ENCODE data around the gene CAPZA2.

The CAPZA2 gene

GRCh38 chr7:116873619-116874018, 11.2 kb downstream of the CAPZA2 start:
- WGBS, 2 donors (ENCODE audit: extremely low coverage in 2 of 2, insufficient read length in 2 of 2, insufficient replicate concordance in 1 of 2) = no CpG with 5 or more reads among the region's 1 CpG
- no peak overlapping the region for H3K4ac ChIP-seq (ENCODE audit: low read length)
- no peak for DNase-seq (ENCODE audit: low spot score)
- no peaks in the 10 kb centered on the region for H3K79me1 ChIP-seq (ENCODE audit: low read depth, low read length)
- H3K18ac ChIP-seq (ENCODE audit: low read length) = no peak overlapping the region
- H3K23ac ChIP-seq (ENCODE audit: low read depth, low read length, poor library complexity) = no peak overlapping the region
- H4K91ac ChIP-seq (ENCODE audit: low read depth, low read length, poor library complexity) = no peak overlapping the region
- no peak overlapping the region for H2BK120ac ChIP-seq (ENCODE audit: low read depth, low read length)
- H3K4me3 ChIP-seq (ENCODE audit: low read length in 2 of 2) = no peak overlapping the region
- H2BK15ac ChIP-seq (ENCODE audit: low read length) = no peak overlapping the region
- no peak overlapping the region for H3K9ac ChIP-seq (ENCODE audit: low read depth, low read length, poor library complexity)
- no peak overlapping the region for H3K27ac ChIP-seq (replicated peaks; ENCODE audit: low read length)
- no peaks in the 10 kb centered on the region for H3K27me3 ChIP-seq (ENCODE audit: control insufficient read depth in 3 of 3, insufficient read depth in 3 of 3, low read depth in 1 of 3, low read length in 3 of 3)
- H3K4me2 ChIP-seq (ENCODE audit: insufficient read depth, low read length, poor library complexity, severe bottlenecking) = no peak overlapping the region
- H2AK5ac ChIP-seq (ENCODE audit: low read depth, low read length) = no peak overlapping the region
- peaks cover 0 to 3% of the 10 kb centered on the region in 2 donors for H3K4me1 ChIP-seq (ENCODE audit: control insufficient read depth in 2 of 2, insufficient read depth in 1 of 2, low read depth in 1 of 2, low read length in 2 of 2)
- no peak overlapping the region for H3K14ac ChIP-seq (ENCODE audit: low read length)
- H3K9me3 ChIP-seq (replicated peaks in 1 of 2; ENCODE audit: control insufficient read depth in 2 of 2, insufficient read depth in 1 of 2, low read depth in 1 of 2, low read length in 2 of 2) = peaks cover 2 to 5% of the 10 kb centered on the region in 2 donors
- H3K36me3 ChIP-seq (replicated peaks in 1 of 2; ENCODE audit: control insufficient read depth in 2 of 2, insufficient read depth in 2 of 2, low read length in 2 of 2) = peaks cover 1 to 52% of the 10 kb centered on the region in 2 donors
- H2BK12ac ChIP-seq (ENCODE audit: low read length) = no peak overlapping the region
- H4K8ac ChIP-seq (ENCODE audit: low read depth, low read length) = no peak overlapping the region
- no peak overlapping the region for H2BK5ac ChIP-seq (ENCODE audit: low read length)
- H2AFZ ChIP-seq (ENCODE audit: low read length) = no peak overlapping the region

- Histone ChIP-seq H3K14ac (ENCODE audit: low read length) (no peak overlapping the region), H4K8ac (ENCODE audit: low read depth, low read length) (no peak overlapping the region), H3K4me3 (ENCODE audit: low read length in 2 of 2) (no peak overlapping the region), H3K4me1 (ENCODE audit: control insufficient read depth in 2 of 2, insufficient read depth in 1 of 2, low read depth in 1 of 2, low read length in 2 of 2) (no peaks in the 10 kb centered on the region), H2BK120ac (ENCODE audit: low read depth, low read length) (no peak overlapping the region), H2AFZ (ENCODE audit: low read length) (no peak overlapping the region), H3K27me3 (ENCODE audit: control insufficient read depth in 3 of 3, insufficient read depth in 3 of 3, low read depth in 1 of 3, low read length in 3 of 3) (no peaks in the 10 kb centered on the region), H2BK15ac (ENCODE audit: low read length) (no peak overlapping the region), H2BK5ac (ENCODE audit: low read length) (no peak overlapping the region), H2AK5ac (ENCODE audit: low read depth, low read length) (no peak overlapping the region), H3K9ac (ENCODE audit: low read depth, low read length, poor library complexity) (peak overlapping the region; percentile 18), H3K4me2 (ENCODE audit: insufficient read depth, low read length, poor library complexity, severe bottlenecking) (no peak overlapping the region), H2BK12ac (ENCODE audit: low read length) (no peak overlapping the region), H3K79me1 (ENCODE audit: low read depth, low read length) (no peaks in the 10 kb centered on the region), H3K9me3 (replicated peaks in 1 of 2; ENCODE audit: control insufficient read depth in 2 of 2, insufficient read depth in 1 of 2, low read depth in 1 of 2, low read length in 2 of 2) (peaks cover 2 to 5% of the 10 kb centered on the region in 2 donors), H3K4ac (ENCODE audit: low read length) (no peak overlapping the region), H4K91ac (ENCODE audit: low read depth, low read length, poor library complexity) (no peak overlapping the region), H3K36me3 (replicated peaks in 1 of 2; ENCODE audit: control insufficient read depth in 2 of 2, insufficient read depth in 2 of 2, low read length in 2 of 2) (peaks cover 1 to 47% of the 10 kb centered on the region in 2 donors), H3K18ac (ENCODE audit: low read length) (no peak overlapping the region), H3K27ac (replicated peaks; ENCODE audit: low read length) (no peak overlapping the region), H3K23ac (ENCODE audit: low read depth, low read length, poor library complexity) (peak overlapping the region; percentile 70)
- WGBS, 2 donors (ENCODE audit: extremely low coverage in 2 of 2, insufficient read length in 2 of 2, insufficient replicate concordance in 1 of 2) = no CpG with 5 or more reads among the region's 8 CpGs
- DNase-seq (ENCODE audit: low spot score) = no peak
Measured at GRCh38 chr7:116876664-116877442, 14.5 kb downstream of the CAPZA2 start.

GRCh38 chr7:116877443-116878217, 15.2 kb downstream of the CAPZA2 start:
- Histone ChIP-seq H2BK120ac (ENCODE audit: low read depth, low read length) (no peak overlapping the region), H3K27ac (replicated peaks; ENCODE audit: low read length) (no peak overlapping the region), H3K14ac (ENCODE audit: low read length) (no peak overlapping the region), H3K9ac (ENCODE audit: low read depth, low read length, poor library complexity) (no peak overlapping the region), H4K91ac (ENCODE audit: low read depth, low read length, poor library complexity) (no peak overlapping the region), H4K8ac (ENCODE audit: low read depth, low read length) (no peak overlapping the region), H3K4me2 (ENCODE audit: insufficient read depth, low read length, poor library complexity, severe bottlenecking) (no peak overlapping the region), H3K9me3 (replicated peaks in 1 of 2; ENCODE audit: control insufficient read depth in 2 of 2, insufficient read depth in 1 of 2, low read depth in 1 of 2, low read length in 2 of 2) (peaks cover 2 to 5% of the 10 kb centered on the region in 2 donors), H2BK12ac (ENCODE audit: low read length) (no peak overlapping the region), H3K36me3 (replicated peaks in 1 of 2; ENCODE audit: control insufficient read depth in 2 of 2, insufficient read depth in 2 of 2, low read length in 2 of 2) (peaks cover 1 to 47% of the 10 kb centered on the region in 2 donors), H3K4me3 (ENCODE audit: low read length in 2 of 2) (no peak overlapping the region), H3K79me1 (ENCODE audit: low read depth, low read length) (no peaks in the 10 kb centered on the region), H3K4me1 (ENCODE audit: control insufficient read depth in 2 of 2, insufficient read depth in 1 of 2, low read depth in 1 of 2, low read length in 2 of 2) (no peaks in the 10 kb centered on the region), H3K27me3 (ENCODE audit: control insufficient read depth in 3 of 3, insufficient read depth in 3 of 3, low read depth in 1 of 3, low read length in 3 of 3) (no peaks in the 10 kb centered on the region), H3K18ac (ENCODE audit: low read length) (no peak overlapping the region), H2AK5ac (ENCODE audit: low read depth, low read length) (no peak overlapping the region), H3K4ac (ENCODE audit: low read length) (no peak overlapping the region), H2BK15ac (ENCODE audit: low read length) (no peak overlapping the region), H2BK5ac (ENCODE audit: low read length) (no peak overlapping the region), H2AFZ (ENCODE audit: low read length) (no peak overlapping the region), H3K23ac (ENCODE audit: low read depth, low read length, poor library complexity) (no peak overlapping the region)
- WGBS, 2 donors (ENCODE audit: extremely low coverage in 2 of 2, insufficient read length in 2 of 2, insufficient replicate concordance in 1 of 2) = no CpG with 5 or more reads among the region's 3 CpGs
- no peak for DNase-seq (ENCODE audit: low spot score)

DNA sequence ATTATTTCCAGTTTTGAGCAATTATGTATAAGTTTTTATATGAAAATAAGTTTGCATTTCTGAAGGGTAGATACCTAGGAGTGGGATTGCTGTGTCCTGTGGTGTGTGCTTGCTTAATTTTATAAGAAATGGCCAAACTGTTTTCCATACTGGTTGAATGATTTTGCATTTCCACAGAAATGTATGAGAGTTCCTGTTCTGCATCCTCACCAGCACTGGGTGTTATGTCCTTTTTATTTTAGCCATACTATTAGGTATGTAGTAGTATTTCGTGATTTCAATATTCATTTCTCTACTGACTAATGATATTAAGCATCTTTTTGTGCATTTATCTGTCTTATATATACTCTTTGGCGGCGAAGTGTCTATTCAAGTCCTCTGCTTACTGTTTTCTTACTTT, 22.3 kb downstream of the CAPZA2 start:
- Histone ChIP-seq H3K27me3 (ENCODE audit: control insufficient read depth in 3 of 3, insufficient read depth in 3 of 3, low read depth in 1 of 3, low read length in 3 of 3) (no peaks in the 10 kb centered on the region), H3K23ac (ENCODE audit: low read depth, low read length, poor library complexity) (no peak overlapping the region), H2BK120ac (ENCODE audit: low read depth, low read length) (no peak overlapping the region), H3K4me2 (ENCODE audit: insufficient read depth, low read length, poor library complexity, severe bottlenecking) (no peak overlapping the region), H2BK5ac (ENCODE audit: low read length) (no peak overlapping the region), H2AK5ac (ENCODE audit: low read depth, low read length) (no peak overlapping the region), H3K4me1 (ENCODE audit: control insufficient read depth in 2 of 2, insufficient read depth in 1 of 2, low read depth in 1 of 2, low read length in 2 of 2) (no peaks in the 10 kb centered on the region), H3K36me3 (replicated peaks in 1 of 2; ENCODE audit: control insufficient read depth in 2 of 2, insufficient read depth in 2 of 2, low read length in 2 of 2) (peaks cover 0 to 26% of the 10 kb centered on the region in 2 donors), H3K9me3 (replicated peaks in 1 of 2; ENCODE audit: control insufficient read depth in 2 of 2, insufficient read depth in 1 of 2, low read depth in 1 of 2, low read length in 2 of 2) (peaks cover 0 to 11% of the 10 kb centered on the region in 2 donors), H2AFZ (ENCODE audit: low read length) (no peak overlapping the region), H2BK12ac (ENCODE audit: low read length) (no peak overlapping the region), H4K91ac (ENCODE audit: low read depth, low read length, poor library complexity) (no peak overlapping the region), H3K79me1 (ENCODE audit: low read depth, low read length) (no peaks in the 10 kb centered on the region), H3K14ac (ENCODE audit: low read length) (no peak overlapping the region), H3K4me3 (ENCODE audit: low read length in 2 of 2) (no peak overlapping the region), H3K4ac (ENCODE audit: low read length) (no peak overlapping the region), H3K27ac (replicated peaks; ENCODE audit: low read length) (no peak overlapping the region), H3K18ac (ENCODE audit: low read length) (no peak overlapping the region), H3K9ac (ENCODE audit: low read depth, low read length, poor library complexity) (no peak overlapping the region), H2BK15ac (ENCODE audit: low read length) (no peak overlapping the region), H4K8ac (ENCODE audit: low read depth, low read length) (no peak overlapping the region)
- WGBS, 2 donors (ENCODE audit: extremely low coverage in 2 of 2, insufficient read length in 2 of 2, insufficient replicate concordance in 1 of 2) = no CpG with 5 or more reads among the region's 3 CpGs
- DNase-seq (ENCODE audit: low spot score) = no peak
